HepG2 (cell line): Measurements from ENCODE around the gene PTAR1. TPM values are rescaled to one million over a fixed set of nuclear protein-coding genes. Genes with fewer than 3 reads are reported as not detected.

Experiments used
- ERF ChIP-seq: IDR thresholded peaks from 2 replicates; pipeline ENCODE4 v1.6.1; 2018; ENCODE audit warnings: missing biosample characterization, missing genetic modification reagents
- FOSL2 ChIP-seq: sonication (generic); formaldehyde crosslinking; IDR thresholded peaks from 2 replicates; pipeline ENCODE4 v1.4.0; 2020; ENCODE audit warnings: missing genetic modification reagents
- HMGA1 ChIP-seq: sonication (generic); formaldehyde crosslinking; conservative IDR thresholded peaks from 2 replicates; pipeline ENCODE4 v1.4.0; 2020; ENCODE audit warnings: missing genetic modification reagents
- JUN ChIP-seq: sonication (generic); formaldehyde crosslinking; IDR thresholded peaks from 2 replicates; pipeline ENCODE4 v1.4.0; 2020; ENCODE audit warnings: mild to moderate bottlenecking, missing genetic modification reagents
- MEIS2 ChIP-seq: sonication (generic); formaldehyde crosslinking; IDR thresholded peaks from 2 replicates; pipeline ENCODE4 v1.9.0; 2021; ENCODE audit warnings: mild to moderate bottlenecking, missing genetic modification reagents
- PHF20 ChIP-seq: sonication (generic); formaldehyde crosslinking; IDR thresholded peaks from 2 replicates; pipeline ENCODE4 v1.5.0; 2020; ENCODE audit warnings: mild to moderate bottlenecking, missing genetic modification reagents
- ZBTB1 ChIP-seq: sonication (generic); formaldehyde crosslinking; IDR thresholded peaks from 2 replicates; pipeline ENCODE4 v1.4.0; 2020; ENCODE audit warnings: missing genetic modification reagents, borderline replicate concordance
- ZC3H13 ChIP-seq: sonication (generic); formaldehyde crosslinking; IDR thresholded peaks from 2 replicates; pipeline ENCODE4 v1.8.1; 2023; ENCODE audit warnings: mild to moderate bottlenecking, missing genetic modification reagents, moderate library complexity
- ZNF343 ChIP-seq: sonication (generic); formaldehyde crosslinking; IDR thresholded peaks from 2 replicates; pipeline ENCODE4 v1.4.0; 2020; ENCODE audit warnings: mild to moderate bottlenecking, missing genetic modification reagents
- ZNF567 ChIP-seq: sonication (generic); formaldehyde crosslinking; IDR thresholded peaks from 2 replicates; pipeline ENCODE4 v1.8.1; 2023; ENCODE audit warnings: mild to moderate bottlenecking, missing genetic modification reagents, borderline replicate concordance
- ZNF614 ChIP-seq: IDR thresholded peaks from 2 replicates; pipeline ENCODE4 v1.6.1; 2018; ENCODE audit warnings: missing biosample characterization, missing genetic modification reagents, inconsistent platforms, borderline replicate concordance
- ZNF616 ChIP-seq: sonication (generic); formaldehyde crosslinking; IDR thresholded peaks from 2 replicates; pipeline ENCODE4 v1.5.0; 2020; ENCODE audit warnings: low read depth, mild to moderate bottlenecking, missing genetic modification reagents
- polyA plus RNA-seq, 8 experiments: library from polyadenylated mRNA; depleted of rRNA in 3 of 8; stranded (reverse) in 7 of 8; unstranded in 1 of 8; fragments of >200 nt; fragmentation: Illumina TruSeq in 4 of 8; extraction: Trizol in 4 of 8; gene quantifications; 2 replicates each; pipeline versions ENCODE4 v1.2.1 to v1.2.3, GENCODE V29; 2011 to 2016; ENCODE audit warnings: low read depth in 4 of 8, missing spikeins in 1 of 8, mixed read lengths in 1 of 8; ENCODE audit not compliant: insufficient read depth in 1 of 8
- total RNA-seq, 5 experiments: library from RNA; depleted of rRNA; stranded (reverse); fragments of >200 nt; fragmentation: Illumina TruSeq; extraction: Trizol; gene quantifications; 2 replicates each; pipeline ENCODE4 v1.2.3, GENCODE V29; 2016; ENCODE audit warnings: low read depth in 1 of 5
- TF ChIP-seq, protein P1 (sequence below): IDR thresholded peaks from 2 replicates; pipeline ENCODE4 v1.6.1; 2016; ENCODE audit warnings: low read depth, missing genetic modification reagents, missing compliant biosample characterization
- TF ChIP-seq, protein P2 (sequence below): sonication (generic); formaldehyde crosslinking; IDR thresholded peaks from 2 replicates; pipeline ENCODE4 v1.8.0; 2022; ENCODE audit warnings: mild to moderate bottlenecking, missing genetic modification reagents, moderate library complexity
- TF ChIP-seq, protein P3 (sequence below): sonication (generic); formaldehyde crosslinking; IDR thresholded peaks from 2 replicates; pipeline ENCODE4 v1.4.0; 2020; ENCODE audit warnings: missing genetic modification reagents, borderline replicate concordance
- TF ChIP-seq, protein P4 (sequence below): IDR thresholded peaks from 2 replicates; pipeline ENCODE4 v1.6.1; 2016; ENCODE audit warnings: low read depth, control low read depth

Gene PTAR1
- total and polyA plus RNA-seq, 2 of the 13 experiments (the other 11 are each of a cell fraction or from before 2014, with no cell fraction given): 26.5 to 42.1 TPM

DNA sequence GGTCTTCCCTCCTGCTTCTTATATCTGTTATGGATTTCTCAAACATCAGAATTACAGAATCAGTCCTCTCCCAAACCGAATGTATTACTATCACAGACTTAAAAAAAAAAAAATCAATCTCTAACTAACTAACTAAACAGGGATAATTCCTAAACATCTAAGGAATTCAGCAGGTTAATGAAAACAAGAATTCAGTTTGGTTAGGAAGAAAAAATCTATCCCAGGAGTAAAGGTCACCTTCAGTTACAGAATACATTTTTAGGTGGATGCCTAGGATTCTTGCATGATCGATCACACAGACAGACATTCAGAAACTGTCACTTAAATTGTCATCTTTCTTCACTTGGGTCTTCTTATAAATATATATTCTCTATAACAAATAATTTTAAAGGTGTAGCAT, 11.5 kb downstream of the PTAR1 start (continued):
- TF ChIP-seq, protein P1, sequence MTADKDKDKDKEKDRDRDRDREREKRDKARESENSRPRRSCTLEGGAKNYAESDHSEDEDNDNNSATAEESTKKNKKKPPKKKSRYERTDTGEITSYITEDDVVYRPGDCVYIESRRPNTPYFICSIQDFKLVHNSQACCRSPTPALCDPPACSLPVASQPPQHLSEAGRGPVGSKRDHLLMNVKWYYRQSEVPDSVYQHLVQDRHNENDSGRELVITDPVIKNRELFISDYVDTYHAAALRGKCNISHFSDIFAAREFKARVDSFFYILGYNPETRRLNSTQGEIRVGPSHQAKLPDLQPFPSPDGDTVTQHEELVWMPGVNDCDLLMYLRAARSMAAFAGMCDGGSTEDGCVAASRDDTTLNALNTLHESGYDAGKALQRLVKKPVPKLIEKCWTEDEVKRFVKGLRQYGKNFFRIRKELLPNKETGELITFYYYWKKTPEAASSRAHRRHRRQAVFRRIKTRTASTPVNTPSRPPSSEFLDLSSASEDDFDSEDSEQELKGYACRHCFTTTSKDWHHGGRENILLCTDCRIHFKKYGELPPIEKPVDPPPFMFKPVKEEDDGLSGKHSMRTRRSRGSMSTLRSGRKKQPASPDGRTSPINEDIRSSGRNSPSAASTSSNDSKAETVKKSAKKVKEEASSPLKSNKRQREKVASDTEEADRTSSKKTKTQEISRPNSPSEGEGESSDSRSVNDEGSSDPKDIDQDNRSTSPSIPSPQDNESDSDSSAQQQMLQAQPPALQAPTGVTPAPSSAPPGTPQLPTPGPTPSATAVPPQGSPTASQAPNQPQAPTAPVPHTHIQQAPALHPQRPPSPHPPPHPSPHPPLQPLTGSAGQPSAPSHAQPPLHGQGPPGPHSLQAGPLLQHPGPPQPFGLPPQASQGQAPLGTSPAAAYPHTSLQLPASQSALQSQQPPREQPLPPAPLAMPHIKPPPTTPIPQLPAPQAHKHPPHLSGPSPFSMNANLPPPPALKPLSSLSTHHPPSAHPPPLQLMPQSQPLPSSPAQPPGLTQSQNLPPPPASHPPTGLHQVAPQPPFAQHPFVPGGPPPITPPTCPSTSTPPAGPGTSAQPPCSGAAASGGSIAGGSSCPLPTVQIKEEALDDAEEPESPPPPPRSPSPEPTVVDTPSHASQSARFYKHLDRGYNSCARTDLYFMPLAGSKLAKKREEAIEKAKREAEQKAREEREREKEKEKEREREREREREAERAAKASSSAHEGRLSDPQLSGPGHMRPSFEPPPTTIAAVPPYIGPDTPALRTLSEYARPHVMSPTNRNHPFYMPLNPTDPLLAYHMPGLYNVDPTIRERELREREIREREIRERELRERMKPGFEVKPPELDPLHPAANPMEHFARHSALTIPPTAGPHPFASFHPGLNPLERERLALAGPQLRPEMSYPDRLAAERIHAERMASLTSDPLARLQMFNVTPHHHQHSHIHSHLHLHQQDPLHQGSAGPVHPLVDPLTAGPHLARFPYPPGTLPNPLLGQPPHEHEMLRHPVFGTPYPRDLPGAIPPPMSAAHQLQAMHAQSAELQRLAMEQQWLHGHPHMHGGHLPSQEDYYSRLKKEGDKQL (CRISPR knock-in tag): peak; percentile 27; the same call in 1 of the 2 replicates
- TF ChIP-seq, protein P2, sequence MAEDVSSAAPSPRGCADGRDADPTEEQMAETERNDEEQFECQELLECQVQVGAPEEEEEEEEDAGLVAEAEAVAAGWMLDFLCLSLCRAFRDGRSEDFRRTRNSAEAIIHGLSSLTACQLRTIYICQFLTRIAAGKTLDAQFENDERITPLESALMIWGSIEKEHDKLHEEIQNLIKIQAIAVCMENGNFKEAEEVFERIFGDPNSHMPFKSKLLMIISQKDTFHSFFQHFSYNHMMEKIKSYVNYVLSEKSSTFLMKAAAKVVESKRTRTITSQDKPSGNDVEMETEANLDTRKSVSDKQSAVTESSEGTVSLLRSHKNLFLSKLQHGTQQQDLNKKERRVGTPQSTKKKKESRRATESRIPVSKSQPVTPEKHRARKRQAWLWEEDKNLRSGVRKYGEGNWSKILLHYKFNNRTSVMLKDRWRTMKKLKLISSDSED: no peak
- no peak for TF ChIP-seq HMGA1 (CRISPR knock-in tag)
- no peak for TF ChIP-seq ZNF616 (CRISPR knock-in tag)
- TF ChIP-seq, protein P3, sequence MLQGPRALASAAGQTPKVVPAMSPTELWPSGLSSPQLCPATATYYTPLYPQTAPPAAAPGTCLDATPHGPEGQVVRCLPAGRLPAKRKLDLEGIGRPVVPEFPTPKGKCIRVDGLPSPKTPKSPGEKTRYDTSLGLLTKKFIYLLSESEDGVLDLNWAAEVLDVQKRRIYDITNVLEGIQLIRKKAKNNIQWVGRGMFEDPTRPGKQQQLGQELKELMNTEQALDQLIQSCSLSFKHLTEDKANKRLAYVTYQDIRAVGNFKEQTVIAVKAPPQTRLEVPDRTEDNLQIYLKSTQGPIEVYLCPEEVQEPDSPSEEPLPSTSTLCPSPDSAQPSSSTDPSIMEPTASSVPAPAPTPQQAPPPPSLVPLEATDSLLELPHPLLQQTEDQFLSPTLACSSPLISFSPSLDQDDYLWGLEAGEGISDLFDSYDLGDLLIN: no peak
- no peak for TF ChIP-seq MEIS2 (CRISPR knock-in tag)
- no peak for TF ChIP-seq ZBTB1
- TF ChIP-seq FOSL2 (CRISPR knock-in tag): no peak
- 0 out of 2 replicates have a peak, but pooled peaks have one; percentile 24 for TF ChIP-seq ERF (CRISPR knock-in tag)
- TF ChIP-seq ZNF614 (CRISPR knock-in tag): no peak
- TF ChIP-seq PHF20 (CRISPR knock-in tag): no peak
- TF ChIP-seq ZNF343 (CRISPR knock-in tag): no peak
- TF ChIP-seq, protein P4, sequence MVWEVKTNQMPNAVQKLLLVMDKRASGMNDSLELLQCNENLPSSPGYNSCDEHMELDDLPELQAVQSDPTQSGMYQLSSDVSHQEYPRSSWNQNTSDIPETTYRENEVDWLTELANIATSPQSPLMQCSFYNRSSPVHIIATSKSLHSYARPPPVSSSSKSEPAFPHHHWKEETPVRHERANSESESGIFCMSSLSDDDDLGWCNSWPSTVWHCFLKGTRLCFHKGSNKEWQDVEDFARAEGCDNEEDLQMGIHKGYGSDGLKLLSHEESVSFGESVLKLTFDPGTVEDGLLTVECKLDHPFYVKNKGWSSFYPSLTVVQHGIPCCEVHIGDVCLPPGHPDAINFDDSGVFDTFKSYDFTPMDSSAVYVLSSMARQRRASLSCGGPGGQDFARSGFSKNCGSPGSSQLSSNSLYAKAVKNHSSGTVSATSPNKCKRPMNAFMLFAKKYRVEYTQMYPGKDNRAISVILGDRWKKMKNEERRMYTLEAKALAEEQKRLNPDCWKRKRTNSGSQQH (CRISPR knock-in tag): no peak
- TF ChIP-seq ZC3H13: no peak
- no peak for TF ChIP-seq JUN
- TF ChIP-seq ZNF567: no peak
